ENCODE results near the gene NHSL2.

The NHSL2 gene

DNA sequence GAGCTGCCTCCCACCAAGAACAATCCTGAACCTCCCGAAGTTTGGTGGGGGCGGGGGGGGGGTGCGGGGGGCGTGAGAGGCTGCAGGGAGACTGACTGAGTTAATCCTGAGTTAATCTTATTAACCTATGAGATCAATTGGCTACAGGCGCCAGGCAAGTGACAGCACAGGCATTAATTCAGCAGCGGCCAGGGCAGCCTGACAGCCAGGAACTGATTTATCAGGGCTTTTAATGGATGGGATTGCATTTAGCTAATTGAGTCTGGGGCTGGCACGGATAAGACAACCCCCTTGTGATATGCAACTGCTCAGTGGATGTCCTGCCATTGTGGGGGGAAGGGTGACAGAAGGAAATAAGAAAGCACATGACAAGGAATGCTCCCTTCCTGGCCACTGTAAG lies 204.7 kb downstream of the NHSL2 start:
- no peak for DNase-seq

DNA sequence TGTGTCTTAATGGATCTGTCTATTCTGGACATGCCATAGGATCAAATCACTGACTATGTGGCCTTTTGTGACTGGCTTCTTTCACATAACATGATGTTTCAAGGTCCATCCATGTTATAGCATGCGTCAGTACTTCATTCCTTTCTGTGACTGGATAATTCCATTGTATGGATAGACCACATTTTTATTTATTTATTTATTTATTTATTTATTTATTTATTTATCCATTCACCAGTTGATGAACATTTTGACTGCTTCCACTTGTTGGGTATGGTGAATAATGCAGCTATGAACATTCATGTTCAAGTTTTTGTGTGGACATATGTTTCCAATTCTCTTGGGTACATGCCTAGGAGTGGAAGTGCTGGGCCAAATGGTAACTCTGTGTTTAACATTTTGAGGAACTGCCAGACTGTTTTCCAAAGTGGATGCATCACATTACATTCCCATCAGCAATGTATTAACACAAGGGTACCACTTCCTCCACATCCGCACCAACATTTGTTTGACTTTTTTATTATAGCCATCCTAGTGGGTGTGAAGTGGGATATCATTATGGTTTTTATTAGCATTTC lies 207.1 kb downstream of the NHSL2 start:
- no peak for DNase-seq

DNA sequence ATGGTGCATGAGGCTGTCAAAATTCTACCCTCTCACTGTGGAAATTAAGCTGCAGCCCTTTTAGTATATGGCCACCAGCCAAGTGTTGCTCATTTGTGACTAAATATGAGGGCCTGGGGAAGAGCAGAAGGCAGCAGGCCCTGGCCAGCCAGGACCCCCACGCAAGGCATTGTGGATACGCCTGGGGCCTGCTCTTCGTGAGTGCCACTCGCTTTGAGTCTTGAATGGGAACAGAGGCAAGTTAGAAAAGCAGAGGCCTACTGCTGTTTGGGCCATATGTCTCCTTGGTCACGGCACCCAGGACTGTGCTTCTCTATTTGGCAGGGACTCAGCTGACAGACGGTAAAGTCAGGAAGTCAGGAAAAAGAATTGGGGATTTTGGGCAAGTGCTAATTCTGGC lies 210.2 kb downstream of the NHSL2 start:
- no peak for DNase-seq

DNA sequence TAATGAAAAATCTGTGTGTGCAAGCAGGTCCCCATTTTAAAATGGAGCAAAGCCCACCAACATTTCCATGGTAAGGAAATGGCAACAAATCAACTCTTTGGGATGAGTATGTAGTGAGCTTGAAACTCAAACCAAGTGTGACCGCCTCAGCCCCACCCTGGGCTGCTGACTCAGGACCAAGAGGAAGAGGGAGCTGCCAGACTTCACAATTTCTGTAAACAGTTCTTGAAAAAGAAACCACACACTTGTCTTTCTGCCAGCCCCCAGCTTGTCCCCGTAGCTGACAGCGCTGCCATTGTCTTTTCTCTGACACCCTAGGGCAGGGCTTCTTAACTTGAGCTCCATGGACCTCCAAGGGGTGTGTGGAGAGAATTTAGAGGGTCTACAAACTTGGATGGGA lies 210.7 kb downstream of the NHSL2 start:
- no peak for DNase-seq

DNA sequence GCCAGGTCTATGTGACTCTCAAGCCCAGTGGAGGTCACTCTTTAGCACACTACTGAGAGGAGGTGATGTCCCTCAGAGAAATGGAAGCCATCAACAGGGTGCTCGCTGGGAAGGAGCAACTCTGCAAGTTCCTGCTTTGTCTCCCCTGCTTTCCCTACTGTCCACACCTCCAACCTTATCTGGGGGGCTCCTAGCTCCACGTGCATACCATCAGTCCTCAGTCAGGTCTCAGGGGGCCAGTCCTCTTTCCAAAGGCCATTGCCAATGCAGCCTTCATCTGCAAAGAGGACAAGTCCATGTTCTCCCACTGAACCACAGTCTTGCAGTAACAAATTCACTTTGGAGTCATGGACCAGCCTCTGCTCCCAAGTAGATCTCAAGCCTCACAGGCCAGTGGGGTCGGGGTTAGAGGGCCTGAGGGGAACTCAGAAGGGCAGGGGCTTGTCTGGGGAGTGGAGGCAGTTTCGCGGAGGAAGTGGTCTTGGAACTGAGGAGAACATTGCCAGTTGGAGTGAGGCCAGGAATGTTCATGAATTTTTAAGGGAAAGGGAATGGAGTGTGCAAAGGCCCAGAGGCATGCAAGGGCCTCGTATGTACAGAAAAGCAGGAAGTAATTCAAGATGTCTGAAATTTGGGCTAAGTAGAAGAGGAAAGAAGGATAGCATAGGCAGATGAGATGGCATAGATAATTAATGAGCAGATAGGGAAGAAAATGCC lies 212.1 kb downstream of the NHSL2 start:
- DNase-seq: no peak

DNA sequence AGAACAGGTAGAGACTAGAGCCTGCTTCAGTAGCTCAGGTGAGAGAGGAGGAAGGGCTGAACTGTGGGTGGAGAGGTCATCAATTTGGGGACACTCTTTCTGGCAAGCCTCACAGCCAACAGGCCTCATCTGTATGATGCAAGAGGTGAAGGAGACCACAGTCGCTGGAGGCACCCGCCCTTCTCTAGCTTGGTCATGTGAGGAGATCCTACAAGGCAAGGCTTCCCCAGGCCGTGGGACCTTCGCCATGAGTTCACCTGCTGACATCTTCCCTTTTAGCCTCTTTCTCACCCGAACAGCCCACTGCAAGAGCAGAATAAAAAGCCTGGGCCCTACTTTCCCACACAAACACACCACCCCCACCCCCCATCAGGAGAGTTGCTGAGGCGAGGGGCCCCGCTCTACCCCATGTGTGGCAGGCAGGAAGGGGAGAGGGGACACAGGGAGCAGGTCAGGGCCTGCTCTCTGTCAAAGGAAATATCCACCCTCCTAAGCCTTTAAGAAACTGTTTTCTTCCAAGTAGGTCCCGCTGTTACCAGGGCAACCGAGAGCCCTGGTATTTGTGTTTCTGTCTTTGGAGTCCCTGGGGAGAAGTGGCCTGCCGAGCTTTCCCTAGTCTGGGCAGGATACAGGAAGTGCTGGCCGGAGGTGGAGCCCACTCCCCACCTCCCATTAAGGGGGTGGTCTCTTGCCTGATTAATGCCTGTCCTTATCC lies 213.0 kb downstream of the NHSL2 start:
- DNase-seq: no peak

DNA sequence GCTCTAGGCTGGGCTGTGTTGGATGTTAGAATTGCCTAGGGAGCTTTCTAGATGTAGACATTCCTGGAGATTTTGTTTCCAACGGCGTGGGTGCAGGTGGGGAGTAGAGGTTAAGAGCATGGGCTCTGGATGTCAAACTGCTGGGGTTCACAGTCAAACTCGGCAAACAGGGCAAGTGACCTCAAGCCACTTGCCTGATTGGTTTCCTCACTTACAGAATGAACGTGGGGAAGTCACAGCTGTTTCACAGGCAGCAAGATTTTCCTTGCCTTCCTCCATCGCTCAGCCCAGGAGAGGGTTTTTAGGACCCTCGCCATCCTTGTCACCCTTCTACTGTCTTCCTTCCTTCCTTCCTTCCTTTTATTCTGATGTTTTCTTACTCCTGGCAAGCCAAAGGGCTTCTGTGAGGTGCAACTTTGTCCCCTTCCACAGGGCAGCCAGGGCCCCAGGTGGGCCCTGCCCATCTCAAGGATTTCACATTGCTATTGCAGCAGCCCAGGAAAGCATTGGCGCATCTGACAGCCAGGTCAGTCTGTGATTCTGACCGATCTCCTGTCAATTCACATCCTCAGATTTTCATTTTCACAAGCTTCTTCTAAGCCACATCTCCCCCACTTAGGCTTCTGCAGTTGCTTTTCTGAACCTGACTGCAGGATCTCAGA lies 214.0 kb downstream of the NHSL2 start:
- no peak for DNase-seq

DNA sequence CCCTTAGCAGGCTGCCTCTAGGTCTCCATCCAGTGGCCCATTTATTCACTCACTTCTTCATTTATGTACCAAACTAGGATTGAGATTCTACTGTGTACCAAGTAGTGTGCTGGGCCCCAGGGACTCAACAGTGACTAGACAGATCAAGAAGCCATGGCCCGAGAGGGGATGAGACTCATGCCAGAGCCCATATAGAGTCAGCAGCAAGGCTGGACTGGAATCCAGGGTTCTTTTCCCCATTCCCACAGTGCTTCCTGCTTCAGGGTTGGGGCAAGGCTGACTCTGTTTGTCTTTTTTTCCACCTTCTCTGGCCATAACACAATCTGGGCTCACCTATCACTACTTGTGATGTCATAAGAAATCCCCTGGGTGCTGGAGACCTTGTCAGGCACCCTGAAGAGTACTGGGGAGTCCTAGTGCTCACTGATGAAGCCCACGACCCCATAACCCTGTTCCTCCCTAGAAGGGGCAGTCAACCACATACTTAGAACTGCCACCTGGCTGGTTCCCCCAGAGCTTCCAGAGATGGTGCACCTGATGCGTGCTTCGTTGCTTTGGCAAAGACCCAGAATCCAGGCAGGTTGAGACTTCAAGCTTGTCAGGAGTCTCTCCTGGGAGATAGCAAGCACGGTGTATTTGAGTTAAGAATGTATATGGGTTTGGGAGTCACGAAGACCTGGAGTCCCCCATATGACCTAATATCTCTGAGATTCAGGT lies 214.8 kb downstream of the NHSL2 start:
- DNase-seq: no peak

DNA sequence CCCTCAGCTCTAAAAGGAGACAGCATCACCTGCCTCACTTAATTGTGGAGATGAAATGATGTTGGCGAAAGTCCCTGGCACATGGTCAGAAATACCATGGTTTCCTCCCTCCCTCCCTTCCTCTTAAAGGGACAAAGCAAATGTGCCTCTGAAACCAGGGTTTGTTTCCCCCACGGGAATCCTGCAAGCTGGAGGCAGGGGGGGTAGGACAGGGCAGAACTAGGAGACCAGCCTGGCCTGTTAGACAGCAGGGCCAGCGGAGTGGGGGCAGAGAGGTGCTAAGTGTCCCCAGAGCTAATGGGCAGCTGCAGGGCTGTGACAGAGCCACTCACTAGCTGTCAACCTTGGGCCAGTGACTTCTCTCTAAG lies 215.4 kb downstream of the NHSL2 start:
- DNase-seq: no peak

DNA sequence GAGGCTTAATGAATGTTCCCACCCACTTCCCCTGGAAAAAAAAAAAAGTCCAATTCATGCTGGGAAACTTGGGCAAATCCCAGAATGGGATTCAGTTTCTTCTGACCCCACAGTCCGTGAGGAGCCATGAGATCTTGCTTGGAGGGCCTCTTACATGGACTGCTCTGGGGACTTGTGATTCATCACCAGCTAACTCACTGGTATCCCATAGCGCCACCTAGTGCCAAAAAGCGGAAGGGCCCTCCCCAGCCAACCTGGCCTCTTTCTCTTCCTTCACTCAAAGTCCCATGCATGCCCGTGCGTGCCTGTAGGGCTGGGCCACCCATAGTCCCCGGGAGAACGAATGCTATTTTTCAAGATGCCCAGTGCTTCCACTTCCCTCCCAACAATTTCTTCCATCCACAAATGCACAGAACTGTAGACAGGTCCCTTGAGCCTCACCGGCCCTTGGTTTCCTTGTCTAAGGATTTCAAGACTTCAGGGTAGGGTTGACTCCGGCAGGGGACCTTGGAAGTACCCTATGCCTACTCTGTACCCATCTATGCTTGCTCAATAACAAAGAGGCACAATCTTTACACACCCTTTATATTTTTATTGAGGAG lies 216.0 kb downstream of the NHSL2 start:
- peak; percentile 50 for DNase-seq

DNA sequence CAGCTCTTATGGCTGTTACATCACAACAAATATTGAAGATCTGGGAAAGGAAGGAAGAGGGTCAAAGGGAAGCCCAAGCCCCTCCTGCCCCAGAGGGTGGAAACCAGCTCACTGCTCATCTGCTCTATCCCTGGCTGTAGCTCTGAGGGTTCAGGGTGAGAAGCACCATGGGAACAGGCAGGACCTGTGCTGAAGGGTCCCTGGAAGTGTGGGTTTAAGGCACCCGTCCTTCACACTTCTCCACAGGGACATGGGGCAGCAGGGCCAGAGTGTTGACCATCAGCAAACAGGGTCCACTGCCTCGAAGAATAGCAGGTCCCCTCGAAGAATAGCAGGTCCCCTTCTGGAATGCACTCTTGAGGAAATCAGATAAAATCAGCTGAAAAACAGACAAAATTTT lies 216.7 kb downstream of the NHSL2 start:
- no peak for DNase-seq

DNA sequence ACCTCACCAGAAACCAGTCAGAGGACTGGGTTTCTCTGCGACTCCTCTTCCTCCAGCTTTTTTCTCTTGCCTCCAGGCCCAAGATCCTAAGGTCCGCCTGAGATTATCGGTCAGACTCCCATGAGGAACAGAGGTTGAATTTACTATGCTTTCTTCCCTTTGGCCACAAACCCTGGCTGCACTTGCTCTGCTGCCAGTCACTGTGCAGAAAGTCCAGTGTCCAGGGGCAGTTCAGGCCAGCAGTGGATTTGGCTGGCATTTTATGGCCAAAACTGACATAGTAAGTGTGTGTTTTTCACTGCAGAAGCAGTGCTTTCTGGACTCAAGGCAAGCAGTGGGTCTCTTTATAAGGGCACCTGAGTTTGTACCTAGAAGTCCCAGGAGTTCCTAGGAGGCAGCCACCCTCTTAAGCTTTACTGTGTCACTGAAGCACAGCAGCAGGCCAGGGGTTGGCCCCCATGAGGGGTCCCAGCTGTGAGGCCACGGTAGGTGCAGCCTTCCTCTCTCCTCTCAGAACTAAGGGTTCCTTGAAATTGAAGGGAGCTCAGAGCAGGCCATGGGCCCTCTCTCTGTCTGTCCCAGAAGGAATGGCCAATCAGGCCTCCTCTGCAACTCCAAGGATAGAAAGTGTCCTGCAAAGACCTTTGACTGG lies 217.7 kb downstream of the NHSL2 start:
- no peak for DNase-seq

DNA sequence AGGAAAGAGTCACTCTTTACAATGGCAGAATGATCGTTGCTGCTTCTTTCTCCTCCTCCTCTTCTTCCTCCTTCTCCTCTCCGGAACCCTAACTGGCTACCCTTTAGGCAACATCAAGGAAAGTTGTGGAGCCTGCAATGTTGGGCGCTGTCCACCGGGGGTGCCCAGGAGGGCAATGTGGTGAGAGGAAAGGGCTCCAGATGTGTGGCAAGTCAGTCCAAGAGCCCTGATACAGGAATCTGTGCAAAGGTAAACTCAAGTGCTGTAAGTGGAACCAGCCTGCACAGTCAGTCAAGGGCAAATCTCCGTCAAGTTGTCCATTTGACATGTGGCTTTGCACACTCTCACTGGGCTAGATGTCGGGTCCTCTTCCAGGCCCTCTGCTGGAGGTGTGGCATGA lies 218.2 kb downstream of the NHSL2 start:
- no peak for DNase-seq

DNA sequence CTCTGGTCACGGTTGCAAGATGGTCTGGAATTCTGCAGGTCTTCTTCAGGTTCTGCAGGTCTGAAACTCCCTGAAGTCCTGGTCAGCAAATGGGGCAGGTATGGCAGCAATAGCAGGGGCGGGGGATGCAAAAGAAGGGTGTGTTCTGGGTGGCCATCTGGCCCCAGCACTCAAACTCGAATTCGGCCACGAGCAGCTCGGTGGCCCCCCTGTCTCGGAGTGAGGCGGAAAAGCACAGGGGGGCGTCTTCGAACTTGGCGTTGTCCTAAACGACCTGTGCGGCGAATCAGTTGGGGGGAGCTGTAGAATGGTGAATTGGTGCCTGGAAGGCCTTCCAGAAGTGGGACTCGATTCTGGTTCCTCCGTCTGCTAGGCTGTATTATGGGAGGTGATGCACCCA lies 219.0 kb downstream of the NHSL2 start:
- DNase-seq: no peak

DNA sequence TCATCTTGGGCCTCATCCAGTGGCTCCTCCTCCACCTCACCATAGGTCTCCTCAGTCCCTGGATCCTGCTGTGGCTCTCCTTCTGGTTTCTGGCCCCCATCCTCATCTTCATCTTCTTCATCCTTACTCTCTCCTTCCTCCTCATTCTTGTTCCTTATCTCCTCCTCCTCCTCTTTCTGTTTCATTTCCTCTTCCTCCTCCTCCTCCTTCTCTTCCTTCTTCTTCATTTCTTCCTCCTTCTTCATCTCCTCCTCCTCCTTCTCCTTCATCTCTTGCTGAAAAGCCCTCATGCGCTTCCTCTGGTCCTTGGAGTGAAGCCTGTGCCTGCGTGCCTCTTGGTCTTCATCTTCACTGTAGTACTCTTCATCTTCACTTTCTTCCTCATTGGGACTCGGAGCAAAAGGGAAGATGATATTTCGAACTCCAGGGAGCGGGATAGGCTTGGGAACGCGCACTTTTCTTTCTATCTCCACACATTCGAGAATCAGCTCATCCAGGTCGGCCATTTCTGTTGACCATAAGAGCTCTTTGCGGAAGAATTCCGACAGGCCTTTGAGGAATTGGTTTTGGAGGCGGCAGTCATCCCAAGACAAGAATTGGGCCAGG lies 219.6 kb downstream of the NHSL2 start:
- no peak for DNase-seq

DNA sequence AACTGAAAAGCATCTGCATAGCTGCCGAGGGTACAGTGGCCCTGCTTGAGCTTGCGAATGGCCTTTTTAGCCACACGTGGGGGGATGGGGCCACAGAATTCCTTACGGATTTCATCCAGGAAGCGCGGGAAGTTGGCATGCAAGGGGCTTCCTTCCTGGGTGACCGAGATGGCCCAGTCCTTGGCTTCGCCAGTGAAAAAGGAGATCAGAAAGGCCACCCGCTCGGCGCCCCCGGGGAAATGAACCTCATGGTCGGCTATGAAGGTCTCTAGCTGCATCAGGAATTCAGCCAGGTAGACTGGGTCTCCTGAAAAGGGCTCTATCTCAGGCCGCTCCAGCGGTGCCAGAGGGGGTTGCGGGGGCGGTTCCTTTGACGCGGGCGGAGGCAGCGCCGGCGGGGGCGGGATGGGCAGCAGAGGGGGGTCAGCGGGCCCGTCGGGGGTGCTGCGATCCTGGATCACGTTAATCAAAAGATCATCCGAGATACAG lies 220.2 kb downstream of the NHSL2 start:
- DNase-seq: no peak

DNA sequence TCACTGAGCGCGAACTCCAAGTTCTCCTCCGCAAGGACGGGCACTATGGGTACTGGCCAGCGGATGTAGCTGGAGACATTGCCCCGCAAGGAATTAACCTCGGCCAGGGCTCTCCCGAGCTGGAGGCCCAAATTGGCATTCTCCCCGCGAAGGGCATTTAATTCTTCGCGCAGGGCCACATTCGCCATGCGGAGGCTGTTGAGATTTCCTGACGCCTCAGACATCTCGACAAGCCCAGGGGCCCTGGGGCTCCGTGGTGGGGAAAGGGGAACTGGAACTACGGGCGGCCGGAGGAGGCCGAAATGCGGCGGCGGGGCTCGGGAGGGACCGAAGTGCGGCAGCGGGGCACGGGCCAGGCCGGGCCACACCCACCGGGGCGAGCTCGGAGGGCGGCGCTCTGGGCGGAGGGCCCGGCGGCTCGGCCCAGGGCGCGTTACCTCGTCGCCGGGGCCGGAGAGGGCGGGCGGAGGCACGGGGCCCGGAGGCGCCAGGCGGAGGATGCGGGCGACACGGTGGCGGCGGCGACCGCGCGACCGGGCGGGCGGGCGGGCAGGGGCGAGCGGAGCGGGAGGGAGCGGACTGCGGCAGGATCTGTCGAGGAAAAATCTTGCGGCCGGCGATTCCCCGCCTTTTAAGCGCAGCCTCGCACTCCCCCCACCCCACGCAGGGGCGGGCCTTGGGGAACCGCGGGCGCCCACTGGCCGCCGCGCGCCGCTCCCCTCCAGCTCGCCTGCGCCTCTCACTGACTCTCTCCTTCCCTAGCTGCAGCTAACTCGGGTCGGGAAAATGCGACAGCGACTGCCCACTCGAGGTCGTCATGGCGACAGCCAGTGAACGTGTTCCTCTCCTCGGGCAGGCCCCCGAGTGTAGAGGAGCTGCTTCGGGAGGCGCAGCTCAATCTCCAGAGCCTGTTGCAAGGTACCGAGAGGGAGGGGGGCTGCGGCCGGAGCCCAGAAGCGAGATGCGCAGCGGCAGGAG lies 221.0 kb downstream of the NHSL2 start, which contains the start of gene RTL5:
Gene RTL5 (minus strand): TSS at position 599 of the 978 bp plus-strand sequence.
- peak; percentile 80 for DNase-seq

DNA sequence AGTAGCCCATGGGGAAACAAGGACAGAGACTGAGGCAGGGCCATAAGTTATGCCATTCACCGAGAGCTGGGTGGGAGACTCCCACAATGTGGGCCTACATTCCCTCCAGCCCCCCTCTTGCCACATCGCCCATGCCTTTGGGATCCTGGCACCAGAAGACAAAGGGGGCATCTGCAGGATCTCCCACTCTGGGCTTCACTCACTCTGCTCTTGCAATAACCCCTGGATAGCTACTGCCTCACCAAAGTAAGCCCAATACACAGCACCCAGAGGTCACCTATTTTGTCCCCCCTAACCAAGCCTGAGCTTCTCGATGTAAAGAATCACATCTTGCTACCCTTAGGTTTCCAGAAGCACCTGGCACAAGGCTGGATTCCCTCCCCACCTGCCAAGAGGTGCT lies 221.8 kb downstream of the NHSL2 start:
- DNase-seq: no peak

DNA sequence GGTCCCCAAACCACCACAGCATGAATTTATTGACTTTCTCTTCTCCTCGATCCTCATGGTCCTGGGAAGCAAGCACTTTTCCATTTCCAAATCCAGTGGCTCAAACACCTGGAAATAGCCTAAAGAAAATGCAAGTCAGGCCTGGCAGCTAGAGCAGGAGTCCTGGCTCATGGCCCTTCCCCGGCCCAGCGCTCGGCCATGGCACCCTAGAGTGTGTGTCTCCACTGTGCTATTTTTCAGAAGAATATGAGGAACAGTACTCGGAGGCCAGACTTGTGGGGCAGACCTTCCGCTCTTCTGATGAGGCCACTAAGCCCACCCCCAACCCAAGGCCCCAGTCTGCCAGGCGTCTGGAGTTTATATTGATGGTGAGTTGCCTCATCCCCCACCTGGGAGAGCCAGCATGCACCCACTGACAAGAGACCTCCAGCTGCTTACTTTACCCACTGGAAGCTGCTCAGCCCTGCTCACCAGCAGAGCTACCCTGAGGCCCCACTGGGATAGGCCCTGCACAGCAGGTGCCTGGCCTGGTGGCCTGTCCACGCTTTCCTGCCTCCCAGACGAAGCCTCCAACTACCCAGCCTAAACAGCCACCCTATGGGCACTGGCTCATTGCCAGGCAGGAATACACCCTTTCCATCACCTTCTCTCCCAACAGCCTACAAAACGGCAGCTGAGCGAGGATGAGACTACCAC lies 223.4 kb downstream of the NHSL2 start:
- no peak for DNase-seq

Measured in NCI-H748 treated with DMSO at 0.1 percent for 48 hours (cell line).